ENCODE measurements around the gene CGAS. TPM values are rescaled to one million over a fixed set of nuclear protein-coding genes. Genes with fewer than 3 reads are reported as not detected.

CGAS gene
- 6.0 and 6.3 TPM in 2 replicates for total RNA-seq

GRCh38 chr6:73452107-73452461 lies at the start of gene CGAS:
Gene CGAS, minus strand, starts transcription at chr6:73452297. Its CDS starts 116 bp downstream, at chr6:73452181.

GRCh38 chr6:73461537-73462350 lies 9.6 kb upstream of the CGAS start, which contains the start of gene MTO1:
Gene MTO1, plus strand, starts transcription at chr6:73461737. Its CDS starts 118 bp downstream, at chr6:73461855.

GRCh38 chr6:73394577-73395354 lies 57.3 kb downstream of the CGAS start, which contains the start of gene DDX43:
Gene DDX43, plus strand, starts transcription at chr6:73394828. Its CDS starts 78 bp downstream, at chr6:73394906.

Other genes with a start within 250 kb of the CGAS start
- gene KHDC1L, start 226.8 kb downstream of the CGAS start, total RNA-seq: not detected in 2 replicates
- 1.4 and 2.1 TPM in 2 replicates for gene KHDC1, start 189.1 kb downstream of the CGAS start, total RNA-seq
- gene DPPA5, start 98.0 kb downstream of the CGAS start, total RNA-seq: not detected in 2 replicates
- gene KHDC3L, start 89.6 kb downstream of the CGAS start, total RNA-seq: not detected in 2 replicates
- gene OOEP, start 82.4 kb downstream of the CGAS start, total RNA-seq: not detected in 2 replicates
- 0.81 and 1.1 TPM in 2 replicates for gene DDX43, start 57.5 kb downstream of the CGAS start, total RNA-seq
- gene MTO1, start 9.4 kb upstream of the CGAS start, total RNA-seq: 17.3 and 28.8 TPM in 2 replicates
- gene EEF1A1, start 68.7 kb upstream of the CGAS start, total RNA-seq: 15,190 and 16,784 TPM in 2 replicates
- gene SLC17A5, start 201.7 kb upstream of the CGAS start, total RNA-seq: 18.4 and 31.1 TPM in 2 replicates
- gene CD109, start 243.9 kb upstream of the CGAS start, total RNA-seq: 13.4 and 15.9 TPM in 2 replicates

Data from cardiac atrium fibroblast (primary cell).